ENCODE measurements around the gene LDHAL6A. TPM values are rescaled to one million over a fixed set of nuclear protein-coding genes. Genes with fewer than 3 reads are reported as not detected.

LDHAL6A gene
- total RNA-seq, 1 experiment from 2014 or later, result not detected

GRCh38 chr11:18524248-18524647, 68.6 kb downstream of the LDHAL6A start:
- ChIA-PET POLR2A (no interaction called here), CTCF (no interaction called here)
- DNase-seq (ENCODE audit: low spot score) (no peak), ATAC-seq (no peak)
- H3K9me3 Mint-ChIP-seq, result no peaks in the 10 kb centered on the region
- H3K27ac Mint-ChIP-seq, result no peak overlapping the region
- no peaks in the 10 kb centered on the region; the same call in 1 of the 2 replicates for H3K36me3 Mint-ChIP-seq
- TF ChIP-seq GABPB1 (CRISPR knock-in tag; IDR thresholded peaks at IDR 0.05) (peak; percentile 76), ZNF263 (CRISPR knock-in tag; IDR thresholded peaks at IDR 0.05; ENCODE audit: low read depth) (no peak), SP1 (CRISPR knock-in tag; conservative IDR thresholded peaks at IDR 0.05) (no peak), PRRX2 (CRISPR knock-in tag; IDR thresholded peaks at IDR 0.05) (no peak)
- H3K4me1 Mint-ChIP-seq, result peaks cover 6% of the 10 kb centered on the region
- H3K27me3 Mint-ChIP-seq (ENCODE audit: low read depth), result no peaks in the 10 kb centered on the region; the same call in 1 of the 2 replicates
- H3K4me3 Mint-ChIP-seq, result no peak overlapping the region

- ATAC-seq (no peak), DNase-seq (ENCODE audit: low spot score) (no peak)
- peak overlapping the region; percentile 100 for H3K27ac Mint-ChIP-seq
- no peaks in the 10 kb centered on the region; the same call in 1 of the 2 replicates for H3K36me3 Mint-ChIP-seq
- peaks cover 6% of the 10 kb centered on the region for H3K4me1 Mint-ChIP-seq
- peak overlapping the region; percentile 100 for H3K4me3 Mint-ChIP-seq
- ChIA-PET CTCF (interaction anchor here (0.7 to 1.7 kb wide), 9 partner anchors 14 to 411 kb away, joined by 3 to 7 read pairs (median 3); partner anchors contain the start of gene LDHA), POLR2A (interaction anchor here (0.7 to 1.6 kb wide), 8 partner anchors 10 to 479 kb away, joined by 3 to 14 read pairs (median 4); partner anchors contain the start of genes LDHA and SPTY2D1)
- H3K9me3 Mint-ChIP-seq, result no peaks in the 10 kb centered on the region
- H3K27me3 Mint-ChIP-seq (ENCODE audit: low read depth), result no peaks in the 10 kb centered on the region; the same call in 1 of the 2 replicates
- no peak for TF ChIP-seq RORB (CRISPR knock-in tag; IDR thresholded peaks at IDR 0.05)
- TF ChIP-seq FOXJ3 (CRISPR knock-in tag; IDR thresholded peaks at IDR 0.05; ENCODE audit: borderline replicate concordance), result no peak
- TF ChIP-seq ZNF317 (CRISPR knock-in tag; IDR thresholded peaks at IDR 0.05; ENCODE audit: borderline replicate concordance, low read depth), result no peak
- TF ChIP-seq ERG (CRISPR knock-in tag; IDR thresholded peaks at IDR 0.05), result no peak
- TF ChIP-seq SMAD4 (CRISPR knock-in tag; IDR thresholded peaks at IDR 0.05), result no peak
- no peak for TF ChIP-seq NFATC4 (CRISPR knock-in tag; IDR thresholded peaks at IDR 0.05)
- no peak for TF ChIP-seq ARID4B (CRISPR knock-in tag; IDR thresholded peaks at IDR 0.05; ENCODE audit: borderline replicate concordance)
- TF ChIP-seq ZNF532 (CRISPR knock-in tag; IDR thresholded peaks at IDR 0.05; ENCODE audit: borderline replicate concordance), result no peak
- no peak for TF ChIP-seq NFYB (CRISPR knock-in tag; conservative IDR thresholded peaks at IDR 0.05; ENCODE audit: low read depth)
- TF ChIP-seq ZNF423 (CRISPR knock-in tag; IDR thresholded peaks at IDR 0.05), result no peak
- no peak for TF ChIP-seq E2F4 (CRISPR knock-in tag; IDR thresholded peaks at IDR 0.05; ENCODE audit: borderline replicate concordance, low read depth)
- TF ChIP-seq ZNF219 (CRISPR knock-in tag; IDR thresholded peaks at IDR 0.05; ENCODE audit: borderline replicate concordance), result no peak
- no peak for TF ChIP-seq ATF6 (CRISPR knock-in tag; IDR thresholded peaks at IDR 0.05)
- TF ChIP-seq ZNF138 (CRISPR knock-in tag; conservative IDR thresholded peaks at IDR 0.05), result no peak
- no peak for TF ChIP-seq STAT6 (CRISPR knock-in tag; conservative IDR thresholded peaks at IDR 0.05; ENCODE audit: low read depth)
- no peak for TF ChIP-seq NFE2L1 (CRISPR knock-in tag; IDR thresholded peaks at IDR 0.05)
These were observed 70.5 kb downstream of the LDHAL6A start for GRCh38 chr11:18526130-18526520.

Measured in WTC11 (cell line).